Measurements from ENCODE around the gene RPL23.

RPL23 gene

DNA sequence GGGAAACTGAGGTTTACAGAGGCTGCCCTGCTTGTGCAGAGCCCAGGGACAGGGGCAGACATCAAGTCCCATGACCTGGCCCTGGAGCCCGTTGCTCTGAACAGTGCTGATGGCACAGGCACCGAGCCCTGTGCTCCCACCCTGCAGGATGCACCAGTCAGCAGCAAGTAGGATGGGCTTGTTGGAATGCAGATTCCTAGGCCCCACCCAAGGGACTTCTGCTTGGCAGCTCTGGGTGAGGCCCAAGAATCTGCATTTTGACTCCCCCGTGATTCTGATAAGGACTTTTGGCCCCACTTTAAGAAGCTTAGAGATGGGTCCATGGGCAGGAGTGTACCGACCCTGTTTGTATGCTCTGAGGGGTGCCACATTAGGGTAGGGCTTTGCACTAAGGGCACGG, 39.6 kb upstream of the RPL23 start:
- H3K4me1 ChIP-seq (ENCODE audit: control insufficient read depth, insufficient read depth, low read length) = peaks cover 26% of the 10 kb centered on the region; the same call in 1 of the 2 replicates
- H3K36me3 ChIP-seq (ENCODE audit: control insufficient read depth, insufficient read depth, low read length) = peaks cover 74% of the 10 kb centered on the region
- H3K27me3 ChIP-seq (ENCODE audit: control insufficient read depth, insufficient read depth, low read length) = no peaks in the 10 kb centered on the region
- no peaks in the 10 kb centered on the region for H3K9me3 ChIP-seq (ENCODE audit: control insufficient read depth, insufficient read depth, low read depth, low read length)
- H3K4me3 ChIP-seq (ENCODE audit: low read depth, low read length) = no peak overlapping the region
- no peak overlapping the region for H3K9ac ChIP-seq (ENCODE audit: low read length)
- H3K27ac ChIP-seq (ENCODE audit: low read depth, low read length) = no peak overlapping the region

DNA sequence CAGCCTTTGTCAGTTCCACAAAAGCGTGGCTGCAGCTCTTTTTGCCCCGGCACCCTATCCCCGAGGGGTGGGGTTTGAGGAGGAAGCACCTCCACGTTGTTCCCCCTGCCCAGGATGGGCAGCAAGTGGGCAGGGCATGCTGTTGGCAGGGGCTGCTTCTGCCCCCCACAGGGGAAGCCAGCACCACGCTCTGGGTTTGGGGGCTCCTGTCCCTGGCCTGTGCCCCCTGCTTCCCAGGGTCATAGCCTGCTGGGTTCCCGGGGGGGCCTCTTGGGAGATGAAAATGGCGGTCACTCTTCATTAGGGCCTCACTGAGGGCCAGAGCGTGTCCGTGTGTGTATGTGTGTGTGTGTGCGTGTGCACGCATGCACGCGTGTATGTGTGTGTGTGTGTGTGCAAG, 39.1 kb upstream of the RPL23 start:
- no peak overlapping the region for H3K27ac ChIP-seq (ENCODE audit: low read depth, low read length)
- H3K36me3 ChIP-seq (ENCODE audit: control insufficient read depth, insufficient read depth, low read length) = peaks cover 73% of the 10 kb centered on the region
- peaks cover 22% of the 10 kb centered on the region; the same call in 1 of the 2 replicates for H3K4me1 ChIP-seq (ENCODE audit: control insufficient read depth, insufficient read depth, low read length)
- no peaks in the 10 kb centered on the region for H3K27me3 ChIP-seq (ENCODE audit: control insufficient read depth, insufficient read depth, low read length)
- H3K9ac ChIP-seq (ENCODE audit: low read length) = no peak overlapping the region
- no peak overlapping the region for H3K4me3 ChIP-seq (ENCODE audit: low read depth, low read length)
- H3K9me3 ChIP-seq (ENCODE audit: control insufficient read depth, insufficient read depth, low read depth, low read length) = no peaks in the 10 kb centered on the region

DNA sequence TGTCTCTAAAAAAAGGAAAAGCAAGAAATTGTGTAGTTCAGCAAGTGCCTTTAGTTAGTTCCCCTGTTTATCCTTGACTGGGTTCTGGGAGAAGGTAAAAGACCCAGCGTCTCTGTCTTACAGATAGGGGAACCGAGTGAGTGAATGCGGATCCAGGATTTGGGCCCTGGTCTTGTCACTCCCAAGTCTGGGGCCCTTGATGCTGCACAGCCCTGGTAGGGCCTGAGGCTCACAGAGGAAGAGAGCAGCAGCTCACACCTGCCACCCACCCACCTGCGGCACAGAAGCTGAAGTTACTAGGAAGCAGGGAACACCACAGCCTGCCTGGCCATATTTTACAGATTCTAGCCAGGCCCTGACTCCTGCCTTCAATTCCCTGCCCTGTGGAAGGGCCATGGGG, 38.6 kb upstream of the RPL23 start:
- no peak overlapping the region for H3K9ac ChIP-seq (ENCODE audit: low read length)
- no peak overlapping the region for H3K27ac ChIP-seq (ENCODE audit: low read depth, low read length)
- no peaks in the 10 kb centered on the region for H3K9me3 ChIP-seq (ENCODE audit: control insufficient read depth, insufficient read depth, low read depth, low read length)
- H3K36me3 ChIP-seq (ENCODE audit: control insufficient read depth, insufficient read depth, low read length) = peaks cover 73% of the 10 kb centered on the region
- H3K4me3 ChIP-seq (ENCODE audit: low read depth, low read length) = no peak overlapping the region
- H3K27me3 ChIP-seq (ENCODE audit: control insufficient read depth, insufficient read depth, low read length) = no peaks in the 10 kb centered on the region
- peaks cover 16% of the 10 kb centered on the region; the same call in 1 of the 2 replicates for H3K4me1 ChIP-seq (ENCODE audit: control insufficient read depth, insufficient read depth, low read length)

GRCh38 chr17:38891441-38891840, 37.9 kb upstream of the RPL23 start:
- Histone ChIP-seq H3K4me1 (ENCODE audit: control insufficient read depth, insufficient read depth, low read length) (peaks cover 17% of the 10 kb centered on the region; the same call in 1 of the 2 replicates), H3K9ac (ENCODE audit: low read length) (no peak overlapping the region), H3K36me3 (ENCODE audit: control insufficient read depth, insufficient read depth, low read length) (peaks cover 69% of the 10 kb centered on the region), H3K27me3 (ENCODE audit: control insufficient read depth, insufficient read depth, low read length) (no peaks in the 10 kb centered on the region), H3K27ac (ENCODE audit: low read depth, low read length) (no peak overlapping the region), H3K9me3 (ENCODE audit: control insufficient read depth, insufficient read depth, low read depth, low read length) (no peaks in the 10 kb centered on the region), H3K4me3 (ENCODE audit: low read depth, low read length) (no peak overlapping the region)

DNA sequence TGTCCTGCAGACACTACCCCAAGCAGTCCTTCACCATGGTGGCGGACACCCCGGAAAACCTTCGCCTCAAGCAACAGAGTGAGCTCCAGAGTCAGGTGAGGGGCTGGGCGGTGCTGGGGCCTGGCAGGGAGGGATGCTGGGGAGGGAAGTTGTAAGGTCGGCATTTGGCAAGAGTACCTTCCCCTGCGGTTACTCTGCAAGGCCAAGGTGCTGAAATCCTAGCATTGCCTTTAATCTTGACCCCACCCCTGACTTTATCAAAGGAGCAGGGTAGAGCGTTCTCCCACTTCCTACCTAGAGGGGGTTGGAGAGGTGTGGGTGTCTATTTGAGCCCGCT, 36.9 kb upstream of the RPL23 start:
- Histone ChIP-seq H3K9ac (ENCODE audit: low read length) (no peak overlapping the region), H3K27me3 (ENCODE audit: control insufficient read depth, insufficient read depth, low read length) (no peaks in the 10 kb centered on the region), H3K4me1 (ENCODE audit: control insufficient read depth, insufficient read depth, low read length) (peaks cover 23% of the 10 kb centered on the region), H3K9me3 (ENCODE audit: control insufficient read depth, insufficient read depth, low read depth, low read length) (no peaks in the 10 kb centered on the region), H3K27ac (ENCODE audit: low read depth, low read length) (no peak overlapping the region; the same call in 1 of the 2 replicates), H3K36me3 (ENCODE audit: control insufficient read depth, insufficient read depth, low read length) (peaks cover 63% of the 10 kb centered on the region), H3K4me3 (ENCODE audit: low read depth, low read length) (no peak overlapping the region)

GRCh38 chr17:38889745-38890409, 36.4 kb upstream of the RPL23 start:
- Histone ChIP-seq H3K27me3 (ENCODE audit: control insufficient read depth, insufficient read depth, low read length) (no peaks in the 10 kb centered on the region), H3K4me1 (ENCODE audit: control insufficient read depth, insufficient read depth, low read length) (peaks cover 28% of the 10 kb centered on the region), H3K27ac (ENCODE audit: low read depth, low read length) (no peak overlapping the region), H3K9me3 (ENCODE audit: control insufficient read depth, insufficient read depth, low read depth, low read length) (no peaks in the 10 kb centered on the region), H3K4me3 (ENCODE audit: low read depth, low read length) (no peak overlapping the region), H3K36me3 (ENCODE audit: control insufficient read depth, insufficient read depth, low read length) (peaks cover 64% of the 10 kb centered on the region), H3K9ac (ENCODE audit: low read length) (no peak overlapping the region)

- no peak overlapping the region for H3K9ac ChIP-seq (ENCODE audit: low read length)
- no peaks in the 10 kb centered on the region for H3K9me3 ChIP-seq (ENCODE audit: control insufficient read depth, insufficient read depth, low read depth, low read length)
- H3K27ac ChIP-seq (ENCODE audit: low read depth, low read length) = no peak overlapping the region
- no peak overlapping the region for H3K4me3 ChIP-seq (ENCODE audit: low read depth, low read length)
- H3K36me3 ChIP-seq (ENCODE audit: control insufficient read depth, insufficient read depth, low read length) = peaks cover 57% of the 10 kb centered on the region
- H3K27me3 ChIP-seq (ENCODE audit: control insufficient read depth, insufficient read depth, low read length) = no peaks in the 10 kb centered on the region
- H3K4me1 ChIP-seq (ENCODE audit: control insufficient read depth, insufficient read depth, low read length) = peaks cover 32% of the 10 kb centered on the region
Observed at GRCh38 chr17:38888842-38889241, 35.3 kb upstream of the RPL23 start.

GRCh38 chr17:38886643-38887010, 33.1 kb upstream of the RPL23 start:
- Histone ChIP-seq H3K27ac (ENCODE audit: low read depth, low read length) (no peak overlapping the region), H3K27me3 (ENCODE audit: control insufficient read depth, insufficient read depth, low read length) (no peaks in the 10 kb centered on the region), H3K9ac (ENCODE audit: low read length) (no peak overlapping the region), H3K4me3 (ENCODE audit: low read depth, low read length) (no peak overlapping the region), H3K4me1 (ENCODE audit: control insufficient read depth, insufficient read depth, low read length) (peaks cover 40% of the 10 kb centered on the region), H3K9me3 (ENCODE audit: control insufficient read depth, insufficient read depth, low read depth, low read length) (no peaks in the 10 kb centered on the region), H3K36me3 (ENCODE audit: control insufficient read depth, insufficient read depth, low read length) (peaks cover 43% of the 10 kb centered on the region)

DNA sequence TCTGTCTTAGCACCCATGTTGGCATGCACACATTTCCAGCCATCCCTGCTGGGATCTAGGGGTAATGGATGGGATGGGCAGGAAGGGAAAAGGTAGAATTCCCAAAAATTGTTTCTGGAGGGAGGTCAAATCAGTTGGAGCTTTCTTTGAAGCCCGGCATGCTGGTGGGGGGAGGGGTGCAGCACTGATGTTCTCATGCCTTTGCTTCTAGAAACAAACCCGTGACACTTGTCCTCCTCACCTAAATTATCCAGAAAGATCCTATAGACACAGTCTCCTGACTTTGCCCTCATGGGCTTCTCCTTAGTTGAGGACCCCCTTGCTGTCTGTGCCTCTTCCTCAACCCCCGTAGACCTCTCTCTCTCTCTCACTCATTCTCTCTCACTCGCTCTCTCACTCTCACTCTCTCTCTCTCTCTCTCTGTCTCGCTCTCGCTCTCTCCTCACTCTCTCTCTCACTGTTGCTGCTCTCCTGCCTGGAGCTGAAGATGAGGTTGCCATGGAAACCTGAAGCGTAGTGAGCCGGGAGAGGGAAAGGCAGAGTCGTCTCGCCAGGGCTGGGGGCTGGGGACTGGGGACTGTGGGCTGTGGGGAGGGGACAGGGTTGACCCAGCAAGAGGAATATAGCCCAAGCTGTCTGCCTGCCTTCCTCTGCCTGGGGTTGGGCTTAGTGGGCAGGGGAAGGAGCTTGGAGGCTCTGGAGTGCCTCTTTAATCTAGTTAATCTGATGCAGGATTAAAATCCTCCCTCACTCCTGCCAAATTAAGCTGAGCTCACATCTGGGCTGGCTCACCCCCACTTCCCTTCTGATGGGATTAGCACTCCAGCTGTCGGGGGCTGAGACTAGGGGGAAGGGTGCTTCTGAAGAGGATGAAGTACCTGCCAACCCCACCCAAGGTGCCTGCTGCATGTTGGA, 32.5 kb upstream of the RPL23 start:
- Histone ChIP-seq H3K9ac (ENCODE audit: low read length) (no peak overlapping the region), H3K36me3 (ENCODE audit: control insufficient read depth, insufficient read depth, low read length) (peaks cover 41% of the 10 kb centered on the region), H3K4me3 (ENCODE audit: low read depth, low read length) (no peak overlapping the region)

DNA sequence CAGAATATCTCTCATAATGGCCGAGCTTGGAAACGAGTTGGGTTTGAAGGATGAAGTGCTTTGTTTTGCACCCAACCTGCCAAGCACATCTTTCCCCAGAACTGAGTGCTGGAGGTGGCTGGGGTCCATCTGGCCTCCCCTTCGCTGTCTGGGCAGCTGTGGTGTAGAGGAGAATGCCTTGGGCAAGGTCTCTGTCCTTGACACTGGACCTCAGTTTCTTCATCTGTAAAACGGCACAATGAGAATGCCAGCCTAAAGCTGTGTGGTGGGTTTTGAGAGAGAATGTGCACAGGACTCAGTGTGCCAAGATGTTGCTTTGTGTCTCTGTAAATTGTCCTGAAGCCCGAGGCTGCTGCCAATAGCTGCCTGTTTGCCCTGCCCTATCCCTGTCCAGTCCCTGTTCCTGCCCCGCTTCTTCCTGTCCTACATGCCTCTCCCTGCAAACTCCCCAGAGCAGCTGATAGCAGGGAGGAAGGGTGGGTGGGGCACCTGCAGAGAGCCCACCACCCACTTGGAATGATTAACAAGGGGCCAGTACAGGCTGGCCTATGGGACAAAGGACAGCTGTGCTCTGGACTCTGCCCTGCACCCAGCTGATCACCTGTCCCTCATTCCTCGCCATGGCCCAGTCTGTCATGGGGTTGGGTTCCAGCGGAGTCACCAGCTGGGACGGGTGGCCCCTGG, 31.7 kb upstream of the RPL23 start:
- no peaks in the 10 kb centered on the region for H3K27me3 ChIP-seq (ENCODE audit: control insufficient read depth, insufficient read depth, low read length)
- H3K9ac ChIP-seq (ENCODE audit: low read length) = no peak overlapping the region
- H3K36me3 ChIP-seq (ENCODE audit: control insufficient read depth, insufficient read depth, low read length) = peaks cover 33% of the 10 kb centered on the region
- H3K4me1 ChIP-seq (ENCODE audit: control insufficient read depth, insufficient read depth, low read length) = peaks cover 54% of the 10 kb centered on the region
- no peaks in the 10 kb centered on the region for H3K9me3 ChIP-seq (ENCODE audit: control insufficient read depth, insufficient read depth, low read depth, low read length)
- H3K4me3 ChIP-seq (ENCODE audit: low read depth, low read length) = no peak overlapping the region
- no peak overlapping the region for H3K27ac ChIP-seq (ENCODE audit: low read depth, low read length)

More for the DNA sequence above, 32.5 kb upstream of the RPL23 start:
- H3K27ac ChIP-seq (ENCODE audit: low read depth, low read length) = no peak overlapping the region
- peaks cover 46% of the 10 kb centered on the region for H3K4me1 ChIP-seq (ENCODE audit: control insufficient read depth, insufficient read depth, low read length)
- no peaks in the 10 kb centered on the region for H3K27me3 ChIP-seq (ENCODE audit: control insufficient read depth, insufficient read depth, low read length)
- H3K9me3 ChIP-seq (ENCODE audit: control insufficient read depth, insufficient read depth, low read depth, low read length) = no peaks in the 10 kb centered on the region
